ENCODE results near the gene MIOX.

Gene MIOX

DNA sequence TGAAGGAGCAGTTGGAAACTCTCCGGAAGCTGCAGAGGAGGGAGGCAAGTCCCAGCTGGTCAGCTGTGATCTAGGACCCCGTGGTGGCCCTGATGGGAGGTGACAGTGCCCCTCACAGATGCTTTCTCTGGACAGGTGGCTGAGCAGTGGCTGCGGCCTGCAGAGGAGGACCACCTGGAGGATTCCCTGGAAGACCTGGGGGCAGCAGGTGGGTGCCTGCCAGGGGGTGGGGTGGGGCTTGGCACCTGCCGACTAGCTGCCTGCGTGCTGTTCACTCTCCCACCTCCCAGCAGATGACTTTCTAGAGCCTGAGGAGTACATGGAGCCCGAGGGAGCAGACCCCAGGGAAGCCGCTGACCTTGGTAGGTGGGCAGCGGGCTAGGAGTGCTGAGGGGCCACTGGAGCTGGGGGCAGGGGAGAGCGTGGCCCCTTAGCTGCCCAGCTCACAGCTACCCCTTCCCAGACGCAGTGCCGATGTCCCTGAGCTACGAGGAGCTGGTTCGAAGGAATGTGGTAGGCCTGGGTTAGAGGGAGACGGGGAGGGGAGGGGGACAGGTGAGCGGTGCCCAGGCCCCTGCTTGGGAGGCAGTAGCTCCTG is 35.6 kb downstream of the MIOX start:
- in situ Hi-C loops (cut with HindIII; ENCODE audit: low pct_unique_long_range_greater_than_20kb, low sequenced_read_pairs), result no loop called here
- no peak for DNase-seq (ENCODE audit: low read depth in 1 of 2, low spot score in 1 of 2)
- no peak for TF ChIP-seq JUND (IDR thresholded peaks at IDR 0.05; ENCODE audit: low read depth)

DNA sequence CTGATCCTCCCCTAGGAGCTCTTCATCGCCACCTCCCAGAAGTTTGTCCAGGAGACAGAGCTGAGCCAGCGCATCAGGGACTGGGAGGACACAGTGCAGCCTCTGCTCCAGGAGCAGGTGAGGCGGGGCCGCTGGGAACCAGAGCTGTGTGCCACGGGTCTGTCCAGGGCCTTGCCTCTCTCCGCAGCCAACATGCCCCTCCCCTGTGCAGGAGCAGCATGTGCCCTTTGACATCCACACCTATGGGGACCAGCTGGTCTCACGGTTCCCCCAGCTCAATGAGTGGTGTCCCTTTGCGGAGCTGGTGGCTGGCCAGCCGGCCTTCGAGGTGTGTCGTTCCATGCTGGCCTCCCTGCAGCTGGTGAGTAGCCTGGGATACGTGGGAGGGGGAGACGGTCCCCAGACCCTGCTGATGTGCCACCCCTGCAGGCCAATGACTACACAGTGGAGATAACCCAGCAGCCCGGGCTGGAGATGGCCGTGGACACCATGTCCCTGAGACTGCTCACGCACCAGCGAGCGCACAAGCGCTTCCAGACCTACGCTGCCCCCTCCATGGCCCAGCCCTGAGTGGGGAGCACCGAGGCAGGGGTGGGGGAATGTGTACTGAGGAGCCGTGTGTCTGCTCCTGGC is 36.3 kb downstream of the MIOX start:
- no peak for TF ChIP-seq JUND (IDR thresholded peaks at IDR 0.05; ENCODE audit: low read depth)
- in situ Hi-C loops (cut with HindIII; ENCODE audit: low pct_unique_long_range_greater_than_20kb, low sequenced_read_pairs), result no loop called here
- no peak for DNase-seq (ENCODE audit: low read depth in 1 of 2, low spot score in 1 of 2)

DNA sequence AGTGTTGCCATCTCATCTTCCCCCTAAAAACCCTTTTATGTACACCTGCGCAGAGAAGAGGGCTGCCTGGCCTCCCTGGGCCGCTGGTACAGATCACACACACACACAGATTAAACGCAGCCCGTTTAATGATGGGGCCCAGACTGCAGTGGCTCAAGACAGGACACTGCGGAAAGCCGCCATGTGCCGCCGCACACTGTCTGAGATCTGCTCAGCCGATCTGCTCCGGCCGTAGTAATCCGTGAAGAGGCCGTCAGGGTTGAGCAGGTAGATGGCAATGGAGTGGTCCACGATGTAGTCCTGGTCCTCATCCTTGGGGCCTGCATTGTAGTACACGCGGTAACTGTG is 36.8 kb downstream of the MIOX start:
- TF ChIP-seq JUND (IDR thresholded peaks at IDR 0.05; ENCODE audit: low read depth), result no peak
- in situ Hi-C loops (cut with HindIII; ENCODE audit: low pct_unique_long_range_greater_than_20kb, low sequenced_read_pairs), result no loop called here
- DNase-seq (ENCODE audit: low read depth in 1 of 2, low spot score in 1 of 2), result no peak

DNA sequence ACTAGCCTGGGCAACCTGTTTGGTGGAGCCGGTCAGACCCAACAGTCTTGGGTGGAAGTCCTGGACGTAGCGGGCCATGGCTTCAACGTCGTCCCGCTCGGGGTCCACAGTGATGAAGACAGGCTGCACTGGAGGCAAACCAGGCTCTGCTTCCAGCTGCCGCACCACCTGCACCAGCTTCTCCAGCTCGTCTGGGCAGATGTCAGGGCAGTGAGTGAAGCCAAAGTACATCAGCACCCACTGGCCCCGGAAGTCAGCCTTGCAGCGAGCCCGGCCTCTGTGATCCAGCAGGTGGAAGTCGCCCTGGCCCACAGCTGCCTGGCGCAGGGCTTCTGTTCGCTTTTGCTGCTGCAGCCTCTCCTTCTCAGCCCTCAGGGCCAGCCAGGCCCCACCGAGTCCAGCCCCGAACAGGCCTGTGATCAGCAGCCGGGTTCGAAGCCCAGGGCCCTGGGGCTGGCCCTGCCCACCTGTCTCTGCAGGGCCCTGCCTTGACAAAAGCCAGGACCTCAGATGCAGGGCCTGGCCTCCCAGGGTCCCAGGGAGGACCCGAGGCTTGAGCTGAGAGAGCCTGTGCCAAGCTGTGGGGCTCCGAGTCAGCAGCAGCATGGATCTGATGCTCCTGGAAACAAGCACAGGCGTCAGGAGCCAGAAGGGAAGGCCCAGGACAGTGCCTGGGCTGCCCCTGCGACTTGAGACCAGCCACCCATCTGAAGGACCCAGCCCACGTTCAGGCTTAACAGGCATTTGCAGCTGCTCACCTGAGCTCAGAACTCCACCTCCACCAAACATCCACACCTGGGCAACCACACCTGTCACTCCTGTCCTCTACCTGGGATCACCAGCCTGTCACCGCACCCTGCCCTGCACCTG is 37.4 kb downstream of the MIOX start:
- in situ Hi-C loops (cut with HindIII; ENCODE audit: low pct_unique_long_range_greater_than_20kb, low sequenced_read_pairs), result no loop called here
- no peak for TF ChIP-seq JUND (IDR thresholded peaks at IDR 0.05; ENCODE audit: low read depth)
- DNase-seq (ENCODE audit: low read depth in 1 of 2, low spot score in 1 of 2), result no peak

DNA sequence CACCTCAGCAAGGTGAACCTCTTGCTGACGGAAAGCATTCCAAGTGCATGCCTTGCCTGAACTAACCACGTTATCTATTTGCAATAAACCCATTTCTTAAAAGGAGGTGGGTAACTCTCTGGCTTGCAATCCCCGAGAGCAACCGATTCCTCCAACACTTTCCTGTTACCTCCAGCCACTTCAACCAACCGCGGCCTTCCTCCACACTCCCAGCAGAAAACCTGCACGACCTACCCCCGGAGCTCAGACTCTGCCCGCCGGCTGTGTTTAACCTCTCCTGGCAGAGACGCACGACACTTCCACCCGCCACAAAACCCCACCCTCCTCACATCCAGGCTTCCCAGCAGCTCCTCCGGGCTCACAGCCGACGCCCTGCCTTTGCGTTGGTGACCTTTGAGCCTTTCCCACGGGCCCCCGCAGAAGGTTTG is 38.0 kb downstream of the MIOX start:
- DNase-seq (ENCODE audit: low read depth in 1 of 2, low spot score in 1 of 2), result no peak
- in situ Hi-C loops (cut with HindIII; ENCODE audit: low pct_unique_long_range_greater_than_20kb, low sequenced_read_pairs), result no loop called here
- TF ChIP-seq JUND (IDR thresholded peaks at IDR 0.05; ENCODE audit: low read depth), result no peak

DNA sequence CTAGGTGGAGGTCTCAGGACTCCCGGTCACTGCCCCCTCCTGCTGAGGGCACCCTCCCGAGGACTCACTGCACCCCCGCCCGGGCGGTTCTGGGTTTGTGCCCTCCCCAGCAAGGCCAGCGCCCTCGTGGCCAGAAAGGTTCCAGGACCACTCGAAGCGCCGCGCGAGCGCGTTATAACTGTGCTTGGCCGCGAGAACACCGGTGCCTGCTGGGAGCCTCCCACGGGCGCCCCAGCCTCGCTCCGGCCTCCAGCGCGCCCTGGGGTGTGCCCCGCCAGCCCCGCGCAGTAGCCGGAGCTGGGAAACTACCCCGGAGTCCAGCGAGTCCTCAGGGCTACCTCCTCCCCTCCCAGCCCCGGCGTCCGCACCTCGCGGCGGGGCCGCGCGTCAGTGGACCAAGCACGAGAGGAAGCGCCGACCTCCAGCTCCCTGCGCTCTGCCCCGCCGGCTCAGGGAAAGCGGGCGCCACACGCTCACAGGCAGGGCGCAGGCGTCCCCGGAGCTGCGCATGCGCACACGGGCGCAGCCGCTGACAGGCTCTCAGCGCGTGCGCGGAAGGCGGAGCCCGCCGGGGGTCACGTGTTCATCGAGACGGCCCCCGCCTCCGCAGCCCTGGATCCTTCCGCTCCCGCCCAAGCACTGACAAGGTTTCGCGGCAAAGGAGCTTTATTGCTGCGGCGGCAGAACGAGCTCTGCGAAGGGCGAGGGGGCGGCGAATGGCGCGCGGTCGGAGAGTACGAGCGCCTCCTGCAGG is 38.6 kb downstream of the MIOX start, which contains the start of gene SCO2:
SCO2 (minus strand) TSS at position 495 of the 754 bp plus-strand sequence. CDS start 1,187 bp downstream, outside the sequence.
- in situ Hi-C loops (cut with HindIII; ENCODE audit: low pct_unique_long_range_greater_than_20kb, low sequenced_read_pairs), result no loop called here
- TF ChIP-seq JUND (IDR thresholded peaks at IDR 0.05; ENCODE audit: low read depth), result no peak
- DNase-seq (ENCODE audit: low read depth in 1 of 2, low spot score in 1 of 2), result peak; percentile 95 to 96

DNA sequence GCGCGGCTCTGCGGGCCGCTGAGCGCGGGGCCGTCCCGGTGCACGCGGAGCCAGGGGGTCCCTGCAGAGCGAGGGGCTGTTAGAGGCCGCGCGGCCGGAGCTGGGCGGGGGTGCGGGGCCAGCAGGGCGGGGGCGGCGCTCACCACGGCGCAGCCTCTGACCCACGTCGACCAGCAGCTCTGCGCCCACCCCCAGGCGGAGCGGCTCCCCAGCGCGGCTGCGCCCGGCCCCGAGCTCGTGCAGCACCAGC is 39.1 kb downstream of the MIOX start:
- TF ChIP-seq JUND (IDR thresholded peaks at IDR 0.05; ENCODE audit: low read depth), result no peak
- in situ Hi-C loops (cut with HindIII; ENCODE audit: low pct_unique_long_range_greater_than_20kb, low sequenced_read_pairs), result no loop called here
- DNase-seq (ENCODE audit: low read depth in 1 of 2, low spot score in 1 of 2), result no peak

DNA sequence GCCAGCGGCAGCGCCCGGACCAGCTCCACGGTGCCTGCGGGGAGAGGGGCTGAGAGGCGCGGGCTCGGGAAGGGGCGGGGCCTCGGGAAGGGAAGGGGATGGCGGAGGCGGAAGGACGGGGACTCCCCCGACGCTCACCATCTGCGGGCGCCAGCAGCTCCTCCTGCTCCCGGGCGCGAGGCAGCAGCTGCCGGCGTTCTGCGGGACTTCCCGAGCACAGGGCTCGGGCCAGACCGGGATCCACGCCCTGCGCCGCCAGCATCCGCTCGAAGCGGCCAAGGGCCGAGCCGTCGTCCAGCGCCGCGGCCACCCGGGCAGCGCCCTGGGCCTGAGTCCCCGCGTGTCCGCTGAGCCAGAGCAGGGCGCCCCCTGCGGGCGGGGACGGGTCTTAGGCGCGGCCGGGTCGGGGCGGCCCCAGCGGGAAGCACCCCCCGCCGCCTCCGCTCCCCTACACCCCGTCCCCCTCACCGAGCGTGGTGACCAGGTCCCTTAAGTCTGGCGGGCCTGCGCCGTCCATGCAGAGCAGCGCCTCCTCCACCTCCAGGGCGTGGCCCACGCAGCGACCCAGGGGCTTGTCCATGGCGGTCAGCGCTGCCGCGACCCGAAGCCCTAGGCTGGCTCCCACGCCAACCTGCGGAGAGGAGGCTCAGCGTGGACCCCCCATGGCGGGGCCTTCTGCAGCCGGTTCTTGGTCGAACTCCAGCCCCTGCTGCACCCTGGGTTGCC is 39.6 kb downstream of the MIOX start:
- in situ Hi-C loops (cut with HindIII; ENCODE audit: low pct_unique_long_range_greater_than_20kb, low sequenced_read_pairs), result no loop called here
- TF ChIP-seq JUND (IDR thresholded peaks at IDR 0.05; ENCODE audit: low read depth), result no peak
- DNase-seq (ENCODE audit: low read depth in 1 of 2, low spot score in 1 of 2), result peak; percentile 58 to 68

DNA sequence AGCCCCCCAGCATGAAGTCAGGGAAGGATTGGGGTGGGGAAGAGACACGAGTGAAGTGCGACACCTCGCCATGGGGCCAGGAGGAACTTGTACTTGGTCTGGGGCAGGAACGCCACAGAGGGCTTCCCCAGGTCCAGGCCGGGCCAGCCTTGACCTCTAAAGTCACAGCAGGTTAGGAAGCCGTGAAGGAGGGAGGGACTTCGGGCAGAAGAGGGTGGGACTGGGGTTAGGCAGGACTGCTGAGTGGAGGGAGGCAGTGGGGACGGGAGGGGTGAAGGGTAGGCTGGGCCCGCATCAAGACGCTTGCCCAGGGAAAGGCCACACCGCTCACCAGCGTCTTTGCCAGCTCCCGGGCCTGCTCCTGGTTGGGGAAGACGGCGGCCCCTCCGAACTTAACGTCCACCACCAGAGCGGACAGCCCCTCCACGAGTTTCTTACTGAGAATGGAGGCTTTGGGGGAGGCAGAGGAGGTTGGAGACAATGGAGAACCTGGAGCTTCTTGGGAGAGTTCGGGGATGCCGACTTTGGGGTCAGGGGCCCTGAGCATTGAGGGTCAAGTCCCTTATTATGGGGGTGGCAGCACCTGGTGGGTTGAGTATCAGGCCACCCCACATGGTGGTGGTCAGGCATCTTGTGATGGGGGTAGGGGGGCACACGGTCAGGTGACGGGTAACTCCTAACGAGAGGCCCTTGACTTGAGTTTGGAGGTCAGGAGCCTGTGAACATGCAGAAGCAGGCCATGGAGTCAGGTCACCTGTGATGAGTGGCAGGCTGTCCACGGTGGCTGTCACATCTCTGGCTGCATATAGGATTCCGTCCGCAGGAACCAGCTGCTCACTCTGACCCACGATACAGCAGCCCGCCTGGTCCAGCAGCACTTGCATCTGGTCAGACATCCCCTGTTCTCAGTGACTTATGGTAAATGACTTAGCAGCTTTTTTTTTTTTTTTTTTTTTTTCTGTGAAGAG is 40.5 kb downstream of the MIOX start:
- TF ChIP-seq JUND (IDR thresholded peaks at IDR 0.05; ENCODE audit: low read depth), result no peak
- DNase-seq (ENCODE audit: low read depth in 1 of 2, low spot score in 1 of 2), result peak; percentile 56 to 72
- in situ Hi-C loops (cut with HindIII; ENCODE audit: low pct_unique_long_range_greater_than_20kb, low sequenced_read_pairs), result no loop called here

DNA sequence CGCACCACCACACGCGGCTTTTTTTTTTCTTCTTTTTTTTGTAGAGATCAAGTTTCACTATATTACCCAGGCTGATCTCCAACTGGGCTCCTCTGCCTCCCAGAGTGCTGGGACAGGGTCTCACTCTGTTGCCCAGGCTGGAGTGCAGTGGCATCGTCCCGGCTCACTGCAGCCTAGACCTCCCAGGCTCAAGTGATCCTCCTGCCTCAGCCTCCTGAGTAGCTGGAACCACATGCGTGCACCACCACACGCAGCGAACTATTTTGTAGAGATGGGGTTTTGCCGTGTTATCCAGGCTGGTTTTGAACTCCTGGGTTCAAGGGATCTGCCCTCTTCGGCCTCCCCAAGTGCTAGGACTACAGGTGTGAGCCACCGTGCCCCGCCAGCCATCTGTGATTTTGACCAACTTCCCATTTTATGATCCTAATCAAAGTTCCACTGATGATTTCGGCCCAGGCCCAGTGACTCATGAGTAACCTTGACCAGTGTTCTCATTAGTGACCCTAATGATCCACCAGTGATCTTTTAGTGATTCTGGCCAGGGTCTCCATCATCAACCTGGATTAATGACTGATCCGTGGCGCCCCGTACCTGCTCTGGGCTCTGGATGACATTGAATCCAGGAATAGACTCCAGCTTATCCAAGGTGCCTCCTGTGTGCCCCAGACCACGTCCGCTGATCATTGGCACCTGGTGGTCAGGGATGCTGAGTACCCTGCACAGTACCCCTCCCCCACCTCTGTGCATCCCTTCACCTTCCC is 41.4 kb downstream of the MIOX start:
- TF ChIP-seq JUND (IDR thresholded peaks at IDR 0.05; ENCODE audit: low read depth), result no peak
- no peak for DNase-seq (ENCODE audit: low read depth in 1 of 2, low spot score in 1 of 2)
- in situ Hi-C loops (cut with HindIII; ENCODE audit: low pct_unique_long_range_greater_than_20kb, low sequenced_read_pairs), result no loop called here

Data from T47D (cell line).